ENCODE results near the gene SMOC1. TPM values are rescaled to one million over a fixed set of nuclear protein-coding genes. Genes with fewer than 3 reads are reported as not detected.

The SMOC1 gene
- total and polyA plus RNA-seq, 9 of the 15 experiments (the other 6 are each of a cell fraction or from before 2014, with no cell fraction given) = 0.04 TPM; not detected in 8

GRCh38 chr14:70033561-70033960 is 154.3 kb downstream of the SMOC1 start:
- H3K79me2 ChIP-seq (ENCODE audit: control insufficient read depth, insufficient read depth, low read length) = no peaks in the 10 kb centered on the region
- BruUV-seq (replicated peaks) = no TSS peak
- CTCF ChIA-PET (ENCODE audit: low intra/inter-chr PET ratio) = interaction anchor here (0.7 kb wide), 1 partner anchor 373 kb away, joined by 4 read pairs; no protein-coding TSS in a partner anchor

GRCh38 chr14:70034257-70034656 is 155.0 kb downstream of the SMOC1 start:
- no peak overlapping the region for H3K4me2 ChIP-seq (ENCODE audit: insufficient read depth, low read length)
- DNase-seq (ENCODE audit: extremely low read depth in 1 of 4, low spot score in 3 of 4) = no peak
- H3K36me3 ChIP-seq (ENCODE audit: control insufficient read depth, insufficient read depth, low read length) = no peaks in the 10 kb centered on the region
- in situ Hi-C loops (cut with MboI) = loop anchor here (25.0 kb wide), 1 partner anchor 472 kb away; the partner anchor contains the start of gene CCDC177
- H3K4me3 ChIP-seq = no peak overlapping the region
- no peaks in the 10 kb centered on the region for H3K79me2 ChIP-seq (ENCODE audit: control insufficient read depth, insufficient read depth, low read length)
- ATAC-seq = no peak
- no peak for FAIRE-seq
- 0% methylated on average over 3 of the region's 3 CpGs for WGBS (ENCODE audit: insufficient coverage, low coverage, missing lambda C conversion rate)
- intact Hi-C loops (cut with micrococcal nuclease) = no loop called here
- no TSS peak for BruUV-seq (replicated peaks)
- no peak overlapping the region for H3K27ac ChIP-seq (ENCODE audit: extremely low read depth, low read depth, low read length)
- H2AFZ ChIP-seq (ENCODE audit: low read depth, low read length) = no peak overlapping the region
- POLR2A ChIA-PET = no interaction called here
- no peaks in the 10 kb centered on the region; a peak in 1 of 5 replicates for H3K27me3 ChIP-seq (ENCODE audit: control insufficient read depth in 2 of 2, insufficient read depth in 2 of 2, low read length in 2 of 2)
- no peaks in the 10 kb centered on the region for H3K9me3 ChIP-seq (replicated peaks; ENCODE audit: control insufficient read depth, insufficient read depth, low read depth, low read length)
- H3K9ac ChIP-seq (ENCODE audit: insufficient read depth in 1 of 2, low read depth in 2 of 2, low read length in 2 of 2) = no peak overlapping the region
- H3K4me1 ChIP-seq (replicated peaks in 1 of 2; ENCODE audit: control insufficient read depth in 2 of 2, insufficient read depth in 2 of 2, low read length in 2 of 2) = no peaks in the 10 kb centered on the region
- H4K20me1 ChIP-seq (replicated peaks; ENCODE audit: control insufficient read depth, insufficient read depth, low read length) = no peaks in the 10 kb centered on the region
- CTCF ChIA-PET (ENCODE audit: low intra/inter-chr PET ratio) = interaction anchor here (0.7 kb wide), 1 partner anchor 372 kb away, joined by 4 read pairs; no protein-coding TSS in a partner anchor
- no peaks in the 10 kb centered on the region for H3K9me1 ChIP-seq (ENCODE audit: control insufficient read depth, insufficient read depth, low read length)
- no peak for TF ChIP-seq ZNF431 (CRISPR knock-in tag; IDR thresholded peaks at IDR 0.05)
- no peak for TF ChIP-seq CHD1 (IDR thresholded peaks at IDR 0.05; ENCODE audit: low read length)
- no peak for TF ChIP-seq ZNF79 (CRISPR knock-in tag; IDR thresholded peaks at IDR 0.05; ENCODE audit: low read depth)
- TF ChIP-seq ZNF699 (CRISPR knock-in tag; IDR thresholded peaks at IDR 0.05; ENCODE audit: insufficient replicate concordance) = no peak
- TF ChIP-seq ZNF140 (CRISPR knock-in tag; IDR thresholded peaks at IDR 0.05) = no peak
- no peak for TF ChIP-seq YBX1 (IDR thresholded peaks at IDR 0.05)
- TF ChIP-seq GATA2 (CRISPR knock-in tag; IDR thresholded peaks at IDR 0.05) = no peak
- no peak for TF ChIP-seq NFATC3 (IDR thresholded peaks at IDR 0.05)
- TF ChIP-seq SMAD4 (CRISPR knock-in tag; conservative IDR thresholded peaks at IDR 0.05) = no peak
- no peak for TF ChIP-seq RBM25 (IDR thresholded peaks at IDR 0.05; ENCODE audit: low read depth, low read length, severe bottlenecking)
- no peak for TF ChIP-seq ZNF696 (CRISPR knock-in tag; conservative IDR thresholded peaks at IDR 0.05)
- no peak for TF ChIP-seq SNAPC5 (CRISPR knock-in tag; IDR thresholded peaks at IDR 0.05)
- no peak for TF ChIP-seq TEAD2 (tag; IDR thresholded peaks at IDR 0.05)

More at GRCh38 chr14:70033561-70033960, 154.3 kb downstream of the SMOC1 start:
- Histone ChIP-seq H3K4me3 (no peak overlapping the region), H3K27ac (ENCODE audit: extremely low read depth, low read depth, low read length) (no peak overlapping the region), H3K9me3 (replicated peaks; ENCODE audit: control insufficient read depth, insufficient read depth, low read depth, low read length) (no peaks in the 10 kb centered on the region), H3K36me3 (ENCODE audit: control insufficient read depth, insufficient read depth, low read length) (no peaks in the 10 kb centered on the region), H3K27me3 (ENCODE audit: control insufficient read depth in 2 of 2, insufficient read depth in 2 of 2, low read length in 2 of 2) (peaks cover 0 to 6% of the 10 kb centered on the region in 2 experiments; a peak in 1 of 5 replicates), H3K9ac (ENCODE audit: insufficient read depth in 1 of 2, low read depth in 2 of 2, low read length in 2 of 2) (no peak overlapping the region), H2AFZ (ENCODE audit: low read depth, low read length) (no peak overlapping the region), H4K20me1 (replicated peaks; ENCODE audit: control insufficient read depth, insufficient read depth, low read length) (no peaks in the 10 kb centered on the region), H3K4me2 (ENCODE audit: insufficient read depth, low read length) (no peak overlapping the region), H3K4me1 (replicated peaks in 1 of 2; ENCODE audit: control insufficient read depth in 2 of 2, insufficient read depth in 2 of 2, low read length in 2 of 2) (no peaks in the 10 kb centered on the region), H3K9me1 (ENCODE audit: control insufficient read depth, insufficient read depth, low read length) (no peaks in the 10 kb centered on the region)
- TF ChIP-seq RBBP5 (IDR thresholded peaks at IDR 0.05; ENCODE audit: borderline replicate concordance, insufficient read depth, low read length, poor library complexity, severe bottlenecking) = no peak
- no peak for TF ChIP-seq KLF6 (CRISPR knock-in tag; IDR thresholded peaks at IDR 0.05; ENCODE audit: borderline replicate concordance)
- TF ChIP-seq E2F6 (IDR thresholded peaks at IDR 0.05; ENCODE audit: borderline replicate concordance in 1 of 2, extremely low read depth in 1 of 2, insufficient read depth in 1 of 2, insufficient read length in 1 of 2, low read depth in 1 of 2, low read length in 1 of 2, poor library complexity in 1 of 2, severe bottlenecking in 1 of 2) = no peak
- TF ChIP-seq HNRNPH1 (optimal IDR thresholded peaks at IDR 0.05; ENCODE audit: low read depth, low read length) = no peak
- intact Hi-C loops (cut with micrococcal nuclease) = no loop called here
- POLR2A ChIA-PET = no interaction called here
- ATAC-seq = no peak
- FAIRE-seq = no peak
- WGBS (ENCODE audit: insufficient coverage, low coverage, missing lambda C conversion rate) = 0% methylated on average over 2 of the region's 2 CpGs
- no peak for DNase-seq (ENCODE audit: extremely low read depth in 1 of 4, low spot score in 3 of 4)
- in situ Hi-C loops (cut with MboI) = loop anchor here (25.0 kb wide), 1 partner anchor 471 kb away; the partner anchor contains the start of gene CCDC177
